ENCODE results near the gene RGS1.

Gene RGS1

GRCh38 chr1:192604979-192605620 lies 29.5 kb downstream of the RGS1 start:
- Histone ChIP-seq H3K4me1 (ENCODE audit: low read depth, poor library complexity, severe bottlenecking) (peaks cover 100% of the 10 kb centered on the region), H2AFZ (ENCODE audit: low read depth) (no peak overlapping the region), H4K20me1 (ENCODE audit: insufficient read depth) (no peaks in the 10 kb centered on the region), H3K9ac (peak overlapping the region; percentile 4; the same call in 1 of the 2 replicates), H3K4me2 (peak overlapping the region; percentile 89), H3K27me3 (ENCODE audit: insufficient read depth, low read depth) (no peaks in the 10 kb centered on the region), H3K4me3 (IDR thresholded peaks at IDR 0.05; ENCODE audit: insufficient read depth, low read depth, low read length) (peak overlapping the region; percentile 61), H3K36me3 (ENCODE audit: insufficient read depth) (no peaks in the 10 kb centered on the region), H3K27ac (peak overlapping the region; percentile 31), H3K79me2 (ENCODE audit: insufficient read depth, low read depth) (no peaks in the 10 kb centered on the region)
- no peak for TF ChIP-seq CTCF (conservative IDR thresholded peaks at IDR 0.05; ENCODE audit: low read depth, low read length)

- Histone ChIP-seq H3K79me2 (ENCODE audit: insufficient read depth, low read depth) (no peaks in the 10 kb centered on the region), H2AFZ (ENCODE audit: low read depth) (peak overlapping the region; percentile 24; the same call in 1 of the 2 replicates), H3K4me2 (peak overlapping the region; percentile 46), H3K9ac (peak overlapping the region; percentile 1; the same call in 1 of the 2 replicates), H3K27ac (peak overlapping the region; percentile 34), H3K27me3 (ENCODE audit: insufficient read depth, low read depth) (no peaks in the 10 kb centered on the region), H3K4me1 (ENCODE audit: low read depth, poor library complexity, severe bottlenecking) (peaks cover 72% of the 10 kb centered on the region), H4K20me1 (ENCODE audit: insufficient read depth) (no peaks in the 10 kb centered on the region), H3K4me3 (IDR thresholded peaks at IDR 0.05; ENCODE audit: insufficient read depth, low read depth, low read length) (no peak overlapping the region), H3K36me3 (ENCODE audit: insufficient read depth) (no peaks in the 10 kb centered on the region)
- TF ChIP-seq CTCF (conservative IDR thresholded peaks at IDR 0.05; ENCODE audit: low read depth, low read length): no peak
Measured at GRCh38 chr1:192608671-192609070, 33.1 kb downstream of the RGS1 start.

DNA sequence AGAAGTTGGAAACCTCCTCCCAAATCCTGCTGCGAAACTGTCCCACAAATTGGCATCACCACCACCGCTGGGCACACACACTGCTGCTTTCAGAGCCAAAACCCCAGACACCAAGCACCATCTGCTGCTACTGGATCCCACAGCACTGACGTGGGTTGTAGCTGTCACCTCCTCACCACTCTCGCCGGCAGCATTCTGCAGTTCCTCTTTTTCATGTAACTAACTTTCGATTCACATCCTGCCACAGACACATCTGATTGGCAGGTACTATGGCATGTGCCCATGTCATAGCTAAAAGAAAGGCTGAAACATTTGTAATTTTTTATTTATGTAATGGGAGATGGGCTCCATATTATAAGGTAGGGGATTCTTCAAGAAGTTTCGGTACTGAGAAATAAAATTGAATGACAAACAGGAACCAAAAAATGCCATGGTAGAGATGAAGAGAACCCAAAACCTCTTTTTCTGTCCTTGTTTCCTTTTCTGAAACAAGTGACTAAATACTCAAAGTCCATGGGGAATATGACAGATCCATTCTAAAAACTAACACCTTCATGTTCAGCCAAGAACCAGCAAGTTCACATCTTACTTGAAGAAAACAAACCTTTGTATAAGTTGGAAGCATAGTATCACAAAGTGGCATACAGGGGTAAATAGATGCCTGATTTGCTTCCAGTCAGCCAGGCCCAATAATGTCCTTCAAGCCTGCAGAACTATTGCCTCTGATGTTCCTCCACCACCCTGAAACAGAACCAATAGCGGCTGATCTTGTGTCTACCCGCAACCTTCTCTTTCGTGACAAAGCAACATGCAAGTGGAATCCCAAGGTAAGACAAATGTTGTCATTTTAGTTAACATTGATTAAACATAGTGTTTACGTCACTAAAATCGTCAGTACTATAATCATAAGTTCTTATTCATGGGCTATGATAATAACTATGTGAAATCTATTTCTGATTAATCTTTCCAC lies 33.8 kb downstream of the RGS1 start:
- Histone ChIP-seq H3K79me2 (ENCODE audit: insufficient read depth, low read depth) (no peaks in the 10 kb centered on the region), H4K20me1 (ENCODE audit: insufficient read depth) (no peaks in the 10 kb centered on the region), H3K9ac (peak overlapping the region; percentile 1; the same call in 1 of the 2 replicates), H3K27ac (peak overlapping the region; percentile 34), H3K36me3 (ENCODE audit: insufficient read depth) (no peaks in the 10 kb centered on the region), H3K4me2 (peak overlapping the region; percentile 46), H3K4me1 (ENCODE audit: low read depth, poor library complexity, severe bottlenecking) (peaks cover 67% of the 10 kb centered on the region), H3K4me3 (IDR thresholded peaks at IDR 0.05; ENCODE audit: insufficient read depth, low read depth, low read length) (no peak overlapping the region), H2AFZ (ENCODE audit: low read depth) (peak overlapping the region; percentile 24; the same call in 1 of the 2 replicates), H3K27me3 (ENCODE audit: insufficient read depth, low read depth) (no peaks in the 10 kb centered on the region)
- TF ChIP-seq CTCF (conservative IDR thresholded peaks at IDR 0.05; ENCODE audit: low read depth, low read length): no peak; the same call in 1 of the 2 replicates

DNA sequence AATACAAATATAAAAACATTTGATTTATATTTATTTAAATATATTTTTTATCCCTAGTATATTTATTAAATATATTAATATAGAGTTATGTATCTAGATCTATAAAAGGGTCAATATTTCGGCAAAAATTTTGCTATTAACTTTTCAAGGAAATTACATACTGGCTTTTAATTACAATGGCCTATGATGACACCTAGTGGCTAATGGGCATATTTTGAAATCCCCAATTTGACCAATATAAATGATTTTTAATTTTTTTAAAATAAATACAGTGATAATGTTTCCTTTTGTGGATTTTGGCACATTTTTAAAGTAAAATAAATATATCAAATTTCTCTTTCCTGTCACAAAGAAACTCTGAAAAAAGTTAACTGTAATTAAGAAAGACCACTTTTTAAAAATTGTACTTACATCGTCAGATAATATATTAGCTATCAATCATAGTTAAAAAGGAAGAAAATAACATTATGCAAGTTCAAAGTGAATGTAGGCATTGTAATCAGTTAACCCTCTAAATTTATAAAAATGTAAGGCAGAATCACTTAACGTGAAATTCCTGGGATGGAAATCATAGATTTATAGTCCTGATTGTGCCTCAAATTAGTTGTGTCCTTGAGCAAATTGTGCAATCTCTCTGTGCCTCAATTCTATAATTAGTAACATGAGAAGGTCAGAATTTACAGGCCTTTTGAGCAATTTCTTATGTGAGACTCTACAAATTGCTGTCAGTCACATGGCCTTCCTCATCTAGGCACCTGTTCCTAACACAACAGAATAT lies 34.7 kb downstream of the RGS1 start:
- TF ChIP-seq CTCF (conservative IDR thresholded peaks at IDR 0.05; ENCODE audit: low read depth, low read length): no peak; the same call in 1 of the 2 replicates
- no peak overlapping the region; the same call in 1 of the 2 replicates for H3K27ac ChIP-seq
- no peaks in the 10 kb centered on the region for H3K36me3 ChIP-seq (ENCODE audit: insufficient read depth)
- H2AFZ ChIP-seq (ENCODE audit: low read depth): no peak overlapping the region
- H3K4me1 ChIP-seq (ENCODE audit: low read depth, poor library complexity, severe bottlenecking): peaks cover 67% of the 10 kb centered on the region
- H3K4me3 ChIP-seq (IDR thresholded peaks at IDR 0.05; ENCODE audit: insufficient read depth, low read depth, low read length): no peak overlapping the region
- no peaks in the 10 kb centered on the region for H3K27me3 ChIP-seq (ENCODE audit: insufficient read depth, low read depth)
- H3K4me2 ChIP-seq: peak overlapping the region; percentile 38
- H3K79me2 ChIP-seq (ENCODE audit: insufficient read depth, low read depth): no peaks in the 10 kb centered on the region
- H3K9ac ChIP-seq: no peak overlapping the region
- H4K20me1 ChIP-seq (ENCODE audit: insufficient read depth): no peaks in the 10 kb centered on the region
